Upper lobe of right lung (tissue), 1 donor: ENCODE results near the gene EHD3. TPM values are rescaled to one million over a fixed set of nuclear protein-coding genes. Genes with fewer than 3 reads are reported as not detected.

Experiments used
- ATAC-seq: fragments of 200-7000 bp; cut with Tn5 transposase; one replicate; pipeline ENCODE4 v1.9.1; 2020; ENCODE audit warnings: mild to moderate bottlenecking, moderate library complexity
- DNase-seq: peaks from one replicate; pipeline ENCODE4 v3.0.0-alpha.2; 2020
- H3K27ac ChIP-seq: fragments of 200-600 bp; one replicate; pipeline ENCODE4 v1.8.0; 2022
- H3K27me3 ChIP-seq: fragments of 200-600 bp; one replicate; pipeline ENCODE4 v1.8.0; 2022; ENCODE audit warnings: mild to moderate bottlenecking
- H3K36me3 ChIP-seq: fragments of 200-600 bp; one replicate; pipeline ENCODE4 v1.8.0; 2022
- H3K4me1 ChIP-seq: fragments of 200-600 bp; one replicate; pipeline ENCODE4 v1.8.0; 2022
- H3K4me3 ChIP-seq: fragments of 200-600 bp; one replicate; pipeline ENCODE4 v1.8.0; 2022; ENCODE audit warnings: mild to moderate bottlenecking
- H3K9me3 ChIP-seq: fragments of 200-600 bp; one replicate; pipeline ENCODE4 v1.8.0; 2022
- intact Hi-C: fragments of 100-400 bp; cut with DNase I; formaldehyde crosslinking; loops from one replicate; pipeline ENCODE4 v1.11.0; 2022
- total RNA-seq: library from RNA; stranded (reverse); fragmentation: NEBNext Ultra II Directional; extraction: Animal tissue kit (Norgen Biotek cat#: 25700); gene quantifications from one replicate; pipeline ENCODE4 v1.2.1, GENCODE V29; 2021
- TF ChIP-seq, protein P1 (sequence below): fragments of 200-600 bp; IDR thresholded peaks from one replicate; pipeline ENCODE4 v1.8.0; 2022; ENCODE audit warnings: antibody characterized with exemption
- donor health status: DM: no; HTN: yes; CAD: no; lungs with severe emphysema.

EHD3 gene
- total RNA-seq, 1 donor from 2014 or later: 13.0 TPM

DNA sequence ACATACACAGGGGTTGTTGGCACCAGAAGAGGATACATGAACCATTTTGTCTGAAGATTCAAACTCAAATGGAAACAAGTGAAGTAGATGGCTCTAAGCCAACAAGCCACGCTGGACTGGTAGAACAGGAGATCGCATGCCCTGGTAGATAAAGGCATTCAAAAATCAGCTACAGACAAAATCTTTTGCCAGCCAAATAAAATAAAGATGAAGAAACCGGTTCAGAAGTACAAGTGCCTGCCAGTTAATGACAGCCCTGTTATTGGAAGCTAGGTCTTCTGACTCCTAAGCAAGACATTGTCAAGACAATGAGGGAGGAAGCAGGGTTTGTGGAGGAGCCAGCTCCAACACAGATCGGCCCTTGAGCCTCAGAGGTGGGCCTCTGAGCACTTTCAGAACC is 52.3 kb downstream of the EHD3 start:
- H3K4me1 ChIP-seq: no peaks in the 10 kb centered on the region
- TF ChIP-seq, protein P1, sequence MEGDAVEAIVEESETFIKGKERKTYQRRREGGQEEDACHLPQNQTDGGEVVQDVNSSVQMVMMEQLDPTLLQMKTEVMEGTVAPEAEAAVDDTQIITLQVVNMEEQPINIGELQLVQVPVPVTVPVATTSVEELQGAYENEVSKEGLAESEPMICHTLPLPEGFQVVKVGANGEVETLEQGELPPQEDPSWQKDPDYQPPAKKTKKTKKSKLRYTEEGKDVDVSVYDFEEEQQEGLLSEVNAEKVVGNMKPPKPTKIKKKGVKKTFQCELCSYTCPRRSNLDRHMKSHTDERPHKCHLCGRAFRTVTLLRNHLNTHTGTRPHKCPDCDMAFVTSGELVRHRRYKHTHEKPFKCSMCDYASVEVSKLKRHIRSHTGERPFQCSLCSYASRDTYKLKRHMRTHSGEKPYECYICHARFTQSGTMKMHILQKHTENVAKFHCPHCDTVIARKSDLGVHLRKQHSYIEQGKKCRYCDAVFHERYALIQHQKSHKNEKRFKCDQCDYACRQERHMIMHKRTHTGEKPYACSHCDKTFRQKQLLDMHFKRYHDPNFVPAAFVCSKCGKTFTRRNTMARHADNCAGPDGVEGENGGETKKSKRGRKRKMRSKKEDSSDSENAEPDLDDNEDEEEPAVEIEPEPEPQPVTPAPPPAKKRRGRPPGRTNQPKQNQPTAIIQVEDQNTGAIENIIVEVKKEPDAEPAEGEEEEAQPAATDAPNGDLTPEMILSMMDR: no peak
- intact Hi-C loops: no loop called here
- no peaks in the 10 kb centered on the region for H3K36me3 ChIP-seq
- no peak overlapping the region for H3K27ac ChIP-seq
- H3K27me3 ChIP-seq: no peaks in the 10 kb centered on the region
- no peak overlapping the region for H3K4me3 ChIP-seq
- no peaks in the 10 kb centered on the region for H3K9me3 ChIP-seq
- ATAC-seq: no peak
- DNase-seq: no peak

DNA sequence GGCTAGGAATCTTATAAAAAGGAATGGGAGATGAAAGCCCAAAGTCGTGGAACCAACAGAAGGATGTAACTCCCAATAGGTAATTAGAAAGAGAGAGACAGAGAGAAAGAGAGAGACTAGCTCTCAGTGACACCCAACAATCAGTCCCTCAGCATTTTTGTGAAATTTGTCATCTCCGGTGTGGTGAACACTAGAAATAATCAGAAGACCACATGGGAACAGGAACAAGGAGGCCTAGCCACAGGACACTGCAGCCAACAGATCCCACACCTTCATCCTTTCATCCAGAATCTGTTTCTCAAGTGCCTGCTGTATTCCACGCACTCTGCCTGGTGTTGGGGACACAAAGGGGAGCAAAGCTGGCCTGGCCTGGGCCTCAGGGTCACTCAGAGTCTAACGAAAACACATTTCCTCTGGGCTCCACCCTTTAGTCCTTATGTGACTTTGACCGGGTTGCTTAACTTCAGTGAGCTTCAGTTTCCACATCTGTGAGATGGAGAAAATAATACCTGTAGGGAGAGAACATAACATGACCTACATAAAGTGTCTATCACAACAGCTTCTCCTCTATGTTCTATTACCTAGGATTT is 53.1 kb downstream of the EHD3 start:
- H3K4me3 ChIP-seq: no peak overlapping the region
- H3K4me1 ChIP-seq: no peaks in the 10 kb centered on the region
- H3K9me3 ChIP-seq: no peaks in the 10 kb centered on the region
- no peak overlapping the region for H3K27ac ChIP-seq
- ATAC-seq (no peak), DNase-seq (no peak)
- no peaks in the 10 kb centered on the region for H3K27me3 ChIP-seq
- TF ChIP-seq, protein P1: no peak
- intact Hi-C loops: no loop called here
- H3K36me3 ChIP-seq: no peaks in the 10 kb centered on the region

DNA sequence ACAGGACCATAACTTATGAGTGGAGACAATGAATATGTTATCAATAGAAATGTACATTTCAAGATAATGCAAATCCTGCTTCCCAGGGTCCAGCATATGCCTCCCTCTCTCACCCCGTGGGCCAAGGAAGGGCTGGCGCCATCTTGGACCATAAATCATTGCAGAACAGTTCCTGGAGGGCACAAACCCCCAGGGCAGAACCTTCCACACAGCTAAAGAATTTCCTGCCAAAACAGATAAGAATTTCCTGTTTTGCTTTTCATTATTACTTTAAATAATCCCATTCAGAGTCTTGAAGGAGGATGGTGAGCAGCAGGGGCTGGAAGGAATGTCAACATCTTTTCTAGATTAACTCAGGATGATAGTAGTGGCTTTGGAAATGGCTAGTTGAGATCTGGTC is 53.7 kb downstream of the EHD3 start:
- TF ChIP-seq, protein P1: no peak
- ATAC-seq: no peak

DNA sequence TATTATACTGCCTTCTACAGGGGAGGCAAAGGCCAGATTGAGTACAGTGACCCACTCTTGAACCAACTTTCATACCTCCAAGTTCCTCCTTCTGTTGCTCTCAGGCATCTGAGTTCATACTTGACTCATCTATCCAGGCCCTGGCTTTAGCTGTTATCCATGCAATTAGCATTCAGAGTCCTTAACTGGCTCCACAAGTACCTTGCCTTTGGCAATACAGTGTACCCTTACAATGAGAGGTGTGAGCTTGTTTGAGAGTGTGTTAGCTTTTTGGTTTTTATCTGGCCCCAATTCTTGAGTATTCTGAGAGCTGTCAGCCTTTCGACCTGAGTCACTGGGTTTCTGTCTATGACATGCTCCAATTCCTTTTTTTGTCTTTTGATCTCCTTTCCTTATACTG is 60.2 kb downstream of the EHD3 start:
- TF ChIP-seq, protein P1: no peak
- Histone ChIP-seq H3K4me1 (peaks cover 8% of the 10 kb centered on the region), H3K4me3 (no peak overlapping the region), H3K27ac (no peak overlapping the region), H3K27me3 (no peaks in the 10 kb centered on the region), H3K36me3 (no peaks in the 10 kb centered on the region), H3K9me3 (no peaks in the 10 kb centered on the region)
- no peak for DNase-seq
- no peak for ATAC-seq
- intact Hi-C loops: no loop called here

More for the DNA sequence above, 53.7 kb downstream of the EHD3 start:
- no peak overlapping the region for H3K27ac ChIP-seq
- H3K4me3 ChIP-seq: no peak overlapping the region
- DNase-seq: no peak
- H3K36me3 ChIP-seq: no peaks in the 10 kb centered on the region
- intact Hi-C loops: no loop called here
- no peaks in the 10 kb centered on the region for H3K27me3 ChIP-seq
- H3K4me1 ChIP-seq: no peaks in the 10 kb centered on the region
- no peaks in the 10 kb centered on the region for H3K9me3 ChIP-seq

DNA sequence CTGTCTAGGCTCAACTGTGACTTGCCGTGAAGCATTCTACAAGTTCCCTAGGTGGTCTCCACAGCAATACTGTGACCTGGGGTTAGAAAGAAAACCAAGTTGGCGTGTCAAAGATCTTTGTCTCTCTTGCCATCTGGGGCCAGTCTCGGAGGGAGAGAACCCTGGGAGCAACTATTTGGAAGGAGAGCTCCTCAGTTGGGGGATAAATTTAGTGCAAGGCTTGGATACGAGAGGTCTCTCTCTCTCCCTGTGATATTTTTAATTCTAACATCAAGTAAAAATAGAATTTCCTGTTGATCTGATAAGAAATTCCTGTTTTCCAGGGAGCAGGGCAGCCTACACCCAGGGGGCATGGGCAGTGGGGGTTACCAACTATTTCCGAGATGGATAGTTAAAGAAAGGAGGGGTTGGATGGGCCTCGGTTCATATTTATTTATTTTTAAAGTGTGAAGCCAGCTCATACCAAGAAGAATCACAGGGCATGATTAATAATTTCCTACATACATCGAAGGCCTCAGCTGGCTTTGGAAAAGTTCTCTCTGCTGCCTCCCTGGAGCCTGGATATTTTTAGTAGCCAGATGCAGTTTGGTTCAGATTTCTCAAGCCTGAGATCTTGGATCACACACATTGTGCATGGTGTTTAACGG is 62.8 kb downstream of the EHD3 start:
- TF ChIP-seq, protein P1: no peak
- H3K27ac ChIP-seq: peak overlapping the region; percentile 39
- H3K9me3 ChIP-seq: no peaks in the 10 kb centered on the region
- H3K27me3 ChIP-seq: no peaks in the 10 kb centered on the region
- no peaks in the 10 kb centered on the region for H3K36me3 ChIP-seq
- intact Hi-C loops: no loop called here
- no peak for ATAC-seq
- H3K4me1 ChIP-seq: peaks cover 8% of the 10 kb centered on the region
- DNase-seq: no peak
- H3K4me3 ChIP-seq: no peak overlapping the region
